Measurements from ENCODE around the gene LRP8.
"Not testable (repeated sequence)": the region's sequence is repeated elsewhere in the genome, so short reads cannot be mapped to it uniquely, and the experiment has no call there.

The LRP8 gene

DNA sequence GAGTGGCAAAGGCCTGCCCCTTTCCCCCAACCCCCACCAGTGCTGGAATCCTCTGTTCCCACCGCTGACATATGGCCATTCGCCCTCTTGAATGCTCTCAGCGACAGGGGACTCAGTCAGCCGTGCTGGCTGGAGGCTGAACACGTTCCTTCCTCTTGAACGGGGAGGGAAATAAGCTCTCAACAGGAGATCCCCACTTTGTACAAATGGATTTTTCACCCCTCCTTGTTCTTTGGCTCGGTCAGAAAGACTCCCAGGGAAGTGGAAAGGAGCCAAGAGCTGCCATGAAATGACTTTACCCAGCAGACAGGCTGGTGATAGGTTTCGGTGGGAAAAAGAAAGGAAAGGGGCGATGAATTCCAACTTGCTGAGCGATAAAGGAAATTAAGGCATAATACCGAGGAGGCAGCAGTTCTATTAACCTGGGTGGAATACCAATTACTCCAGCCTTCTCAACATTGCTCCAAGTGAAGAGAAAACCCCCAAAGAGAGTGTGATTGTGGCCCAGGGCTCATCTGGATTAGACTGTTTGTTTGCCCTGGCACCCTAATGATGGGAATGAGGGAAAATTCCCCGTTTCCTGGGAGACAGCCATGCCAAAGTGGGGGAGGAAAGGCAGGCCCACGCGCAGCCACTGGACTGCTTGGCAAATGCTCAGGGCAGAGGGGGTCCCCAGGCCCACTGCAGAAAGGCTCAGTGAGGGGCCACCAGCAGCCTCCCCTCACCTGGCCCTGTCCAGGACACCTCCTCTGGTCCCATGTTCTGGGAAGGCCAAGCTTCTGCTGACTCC is 23.9 kb downstream of the LRP8 start:
- DNase-seq, result no peak

DNA sequence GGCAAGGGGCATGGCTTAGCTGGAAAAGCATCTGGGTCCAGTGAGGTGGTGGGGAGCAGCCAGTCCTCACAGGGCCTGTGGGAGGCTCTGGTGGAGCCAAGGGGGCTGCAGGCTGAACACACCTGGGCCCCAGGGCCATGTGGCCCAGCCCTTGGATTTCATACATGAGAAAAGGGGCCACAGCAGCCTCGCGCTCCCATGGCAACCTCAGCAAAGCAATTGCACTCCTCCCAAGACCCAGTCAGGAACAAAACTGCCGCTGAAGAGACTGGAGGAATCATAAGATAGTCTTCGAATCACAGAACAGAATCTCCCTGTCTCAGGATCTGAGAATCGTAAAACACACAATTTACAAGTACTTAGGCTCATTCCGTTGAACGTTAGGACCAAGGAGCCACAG is 24.6 kb downstream of the LRP8 start:
- no peak for DNase-seq

DNA sequence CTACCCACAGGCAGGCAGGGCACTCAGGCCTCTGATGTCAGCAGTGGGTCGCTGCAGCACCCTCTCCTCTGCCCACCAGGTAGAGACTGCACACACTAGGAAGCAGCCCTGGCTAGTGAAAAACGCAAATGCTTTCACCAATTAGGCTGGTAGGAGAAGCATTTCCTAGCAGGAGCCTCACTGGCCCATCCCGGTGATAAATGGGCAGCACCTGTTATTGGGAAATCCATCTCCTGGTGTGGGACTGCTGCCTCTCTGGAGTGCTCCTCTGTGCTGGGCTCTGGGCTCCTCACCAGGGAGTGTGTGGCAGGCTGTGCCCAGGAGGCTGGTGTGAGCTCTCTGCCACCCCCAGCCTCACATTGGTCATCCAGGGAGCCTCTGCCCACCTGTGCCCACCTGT is 28.6 kb downstream of the LRP8 start:
- DNase-seq, result no peak

DNA sequence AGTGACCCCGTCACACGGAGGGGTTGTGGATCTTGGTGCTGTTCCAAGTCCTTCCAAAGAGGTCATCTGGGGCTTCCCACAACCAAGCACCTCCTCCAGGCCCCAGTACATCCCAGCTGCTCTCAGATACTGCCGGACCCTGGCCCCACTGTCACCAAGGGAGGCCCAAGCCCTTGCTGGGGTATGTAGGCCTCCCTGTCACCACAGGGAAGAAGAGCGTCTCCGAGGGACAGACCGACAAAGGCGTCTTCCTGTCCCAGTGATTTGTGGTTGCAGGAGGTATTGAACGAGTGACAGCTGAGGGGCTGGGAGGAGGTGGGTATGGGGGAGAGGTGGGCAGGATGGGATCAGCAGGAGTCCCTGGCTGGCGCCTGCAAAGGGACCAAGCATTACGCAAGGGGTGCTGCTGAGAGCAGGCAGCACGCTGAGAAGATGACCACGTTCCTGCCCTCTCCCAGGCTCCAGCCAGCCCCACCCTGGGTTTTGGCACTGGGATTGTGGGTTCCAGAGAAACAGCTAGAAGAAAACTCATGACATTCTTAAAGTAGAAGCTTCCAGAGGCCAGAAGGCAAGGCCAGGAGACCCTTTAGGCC is 29.7 kb downstream of the LRP8 start:
- no peak for DNase-seq

DNA sequence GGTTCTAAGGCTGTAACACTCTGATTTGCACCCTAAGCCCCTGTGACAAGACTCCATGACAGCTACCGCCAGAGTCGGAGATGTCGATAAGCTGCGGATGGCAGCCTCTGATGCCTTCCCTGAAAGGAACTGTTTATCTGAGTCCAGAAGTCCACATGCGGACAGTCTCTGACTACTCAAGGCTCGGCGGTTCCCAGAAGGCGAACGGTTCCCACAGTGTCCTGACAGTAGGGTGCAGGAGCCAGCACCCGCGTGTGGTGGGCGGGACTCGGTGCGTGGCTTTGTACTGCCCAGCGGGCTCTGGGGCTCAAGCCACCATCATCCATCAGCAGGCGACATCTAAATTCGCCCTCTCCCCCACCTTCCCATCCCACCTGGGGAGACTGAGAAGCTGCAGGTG is 30.7 kb downstream of the LRP8 start:
- no peak for DNase-seq

DNA sequence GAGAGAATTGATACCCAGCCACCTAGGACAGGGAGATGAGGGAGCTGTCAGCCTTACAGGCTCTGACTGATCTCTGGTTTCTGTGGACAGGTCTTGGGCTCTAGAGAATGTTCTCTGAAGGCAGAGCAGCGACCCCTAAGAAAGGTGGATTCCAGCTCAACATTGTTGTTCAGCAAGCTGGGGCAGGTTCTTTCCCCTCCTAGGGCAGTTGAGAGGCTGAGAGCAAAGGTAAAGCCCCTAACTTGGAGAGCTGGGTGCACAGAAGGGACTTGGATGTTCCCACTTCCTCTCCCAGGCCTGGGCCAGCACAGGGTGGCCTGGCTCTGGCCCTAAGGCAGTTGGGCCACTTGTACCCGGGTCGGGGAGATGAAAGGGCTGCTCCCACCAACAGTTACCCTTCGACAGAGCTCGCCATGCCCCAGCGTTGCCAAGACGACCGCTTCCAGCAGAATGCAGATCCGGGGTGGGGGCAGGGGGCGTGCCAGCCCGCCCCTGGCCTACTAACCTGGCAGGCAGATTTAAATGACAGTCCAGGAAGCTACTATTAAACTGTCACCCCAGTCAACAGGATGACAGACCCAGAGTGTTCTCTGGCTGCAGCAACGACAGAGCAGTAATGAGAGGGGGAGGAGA is 31.6 kb downstream of the LRP8 start:
- peak; percentile 61 for DNase-seq

DNA sequence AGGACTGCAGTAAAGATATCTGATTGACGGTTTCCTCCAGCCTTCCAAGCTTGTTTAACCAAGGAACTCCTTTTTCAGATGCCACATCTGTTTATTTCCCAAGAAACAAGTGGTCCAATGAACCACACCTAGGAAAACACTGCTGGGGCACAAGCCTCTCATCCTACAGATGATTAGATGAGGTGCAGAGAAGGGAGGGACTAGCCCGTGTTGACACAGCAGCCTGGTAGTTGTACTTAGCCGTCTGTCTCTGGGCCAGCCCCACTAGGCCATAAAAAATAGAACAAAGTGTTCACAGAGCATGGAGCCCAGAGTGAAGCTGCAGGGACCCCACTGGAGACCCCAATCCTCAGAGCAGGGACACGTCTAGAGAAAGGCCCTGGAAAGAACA is 32.1 kb downstream of the LRP8 start:
- DNase-seq, result peak; percentile 37

DNA sequence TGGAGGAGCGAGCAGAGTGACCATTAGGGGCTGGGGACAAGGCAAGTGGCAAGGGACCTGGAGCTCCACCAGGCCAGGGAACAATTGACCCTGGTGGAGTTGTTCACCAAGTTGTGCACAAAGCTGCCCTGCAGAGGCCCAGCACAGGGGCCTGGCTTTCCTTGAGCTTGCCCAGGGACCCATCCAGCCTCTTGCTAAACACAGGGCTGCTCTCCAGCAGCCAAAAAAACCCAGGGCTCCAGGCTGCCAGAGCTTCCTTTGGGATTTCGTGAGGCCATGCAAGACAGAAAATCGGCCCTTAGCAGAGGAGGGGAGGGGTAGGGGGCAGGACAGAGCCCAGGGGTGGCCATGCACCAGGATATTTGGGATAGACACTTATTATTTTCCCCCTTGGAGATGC is 32.6 kb downstream of the LRP8 start:
- peak; percentile 3 for DNase-seq

DNA sequence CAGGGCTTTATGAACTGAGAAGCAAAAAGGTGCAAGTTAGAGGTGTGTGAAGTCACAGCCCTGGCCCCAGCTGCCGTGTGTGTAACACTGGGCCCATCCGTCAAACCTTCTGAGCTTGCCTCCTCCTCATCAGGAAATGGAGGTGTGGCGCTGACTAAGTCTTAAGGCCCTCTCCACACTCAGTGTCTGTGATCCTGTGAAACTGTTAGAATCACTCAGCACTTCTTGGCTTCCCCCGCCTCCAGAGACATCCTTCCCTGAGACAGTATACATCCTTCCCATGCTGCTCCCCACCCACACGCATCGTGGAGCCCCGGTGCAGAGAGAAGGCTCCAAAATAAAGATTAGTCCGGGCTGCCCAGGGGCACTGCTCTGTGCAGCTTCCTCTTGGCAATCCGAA is 33.3 kb downstream of the LRP8 start:
- DNase-seq, result peak; percentile 18

DNA sequence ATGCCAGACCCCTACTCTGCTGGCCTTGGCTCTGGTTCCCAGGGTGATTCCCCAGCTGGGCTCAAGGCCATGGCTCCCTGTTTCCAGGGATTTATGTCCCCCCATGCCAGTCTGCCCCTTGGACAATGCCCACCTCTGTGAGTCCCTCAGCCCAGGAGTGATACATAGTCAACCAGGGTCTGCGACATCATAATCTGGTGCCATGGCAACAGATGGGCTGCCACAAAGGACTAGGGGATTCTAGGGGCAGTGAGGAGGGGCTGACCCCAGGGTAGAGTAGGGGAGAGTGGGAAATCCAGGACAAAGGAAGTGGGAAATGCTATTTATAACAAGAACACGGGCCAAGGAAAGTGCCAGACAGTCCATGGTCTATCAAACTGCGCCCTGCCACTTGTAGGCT is 33.8 kb downstream of the LRP8 start:
- no peak for DNase-seq

DNA sequence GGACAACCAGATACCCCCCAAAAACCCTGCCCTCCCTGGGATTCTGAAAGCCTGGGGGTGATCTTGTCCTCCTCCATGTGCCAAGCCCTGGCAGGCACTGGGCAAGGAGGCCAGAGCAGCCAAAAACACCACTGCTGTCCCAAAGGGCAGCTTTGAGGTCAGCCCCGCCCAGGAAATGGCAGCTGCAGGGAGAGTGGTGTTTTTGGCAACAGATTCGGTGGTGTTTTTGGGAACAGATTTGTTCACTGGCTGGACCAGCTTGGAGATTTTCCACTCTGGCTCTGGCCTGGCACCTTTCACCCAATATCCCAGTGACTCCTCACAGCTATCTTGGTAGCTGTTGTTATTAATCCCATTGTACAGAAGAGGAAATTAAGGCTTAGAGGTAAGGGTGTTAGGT is 34.7 kb downstream of the LRP8 start:
- no peak for DNase-seq

DNA sequence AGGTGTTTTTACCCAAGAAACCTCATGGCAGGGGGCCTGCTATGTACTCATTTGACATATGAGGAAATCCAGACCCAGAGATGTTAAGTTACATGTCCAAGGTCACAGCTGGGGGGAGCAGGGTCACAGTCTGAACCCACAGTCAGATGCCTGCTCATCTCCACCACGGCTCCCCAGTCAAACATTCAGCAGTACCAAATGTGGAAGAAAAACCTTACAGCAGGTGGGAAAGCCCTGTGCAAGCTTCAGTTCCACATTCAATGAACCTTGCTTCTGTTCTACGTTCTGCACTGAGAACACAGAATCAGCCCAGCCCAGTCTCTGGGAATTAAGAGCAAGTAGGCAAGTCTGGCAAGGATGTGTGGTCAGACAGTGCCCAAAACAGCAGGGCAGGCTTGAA is 35.2 kb downstream of the LRP8 start:
- DNase-seq, result no peak

DNA sequence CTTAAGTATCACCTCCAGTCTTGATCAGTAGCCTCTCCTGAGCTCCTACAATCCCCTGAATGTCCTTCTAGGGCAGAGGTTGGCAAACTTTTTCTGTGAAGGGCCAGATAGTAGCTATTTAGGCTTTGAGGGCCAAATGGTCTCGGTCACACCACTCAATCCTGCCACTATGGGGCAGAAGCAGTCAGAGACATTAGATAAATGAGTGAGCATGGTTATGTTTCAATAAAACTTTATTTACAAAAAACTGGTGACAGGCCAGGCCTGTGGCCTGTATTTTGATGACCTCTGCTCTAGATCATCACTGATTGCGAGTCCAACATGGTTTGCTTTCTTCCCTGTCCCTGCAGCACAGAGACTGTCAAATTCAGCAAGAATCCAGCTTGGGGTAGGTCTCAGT is 36.3 kb downstream of the LRP8 start:
- no peak for DNase-seq

DNA sequence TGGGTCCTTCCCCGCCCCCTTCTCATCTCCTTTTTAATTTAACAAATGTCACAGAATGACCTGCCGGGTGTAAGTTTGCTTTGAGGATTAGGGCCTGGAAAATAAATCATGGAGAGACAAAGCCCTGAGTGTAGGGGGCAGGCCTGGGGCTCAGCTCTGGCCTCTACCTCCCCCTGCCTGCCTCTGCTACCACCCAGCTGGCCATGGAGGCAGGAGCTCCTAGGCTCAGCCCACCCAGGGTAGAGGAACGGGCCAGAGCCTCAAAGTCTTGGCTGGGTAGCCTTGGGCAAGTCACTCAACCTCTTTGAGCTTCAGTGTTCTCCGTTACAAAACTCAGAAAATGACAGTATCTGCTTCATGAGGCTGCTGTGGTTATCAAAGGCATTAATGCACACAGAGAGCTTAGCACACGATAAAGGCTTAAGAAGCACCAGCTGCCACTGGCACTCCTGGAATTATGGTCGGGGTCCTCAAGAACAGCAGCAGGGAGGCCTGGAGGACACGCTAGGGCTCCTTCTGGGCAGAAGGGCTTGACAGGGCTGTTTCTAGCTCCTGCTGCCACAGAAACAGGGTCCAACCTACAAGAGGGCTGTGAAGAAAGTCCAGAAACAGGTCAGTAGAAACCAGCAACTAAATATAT is 39.0 kb downstream of the LRP8 start:
- DNase-seq, result no peak

DNA sequence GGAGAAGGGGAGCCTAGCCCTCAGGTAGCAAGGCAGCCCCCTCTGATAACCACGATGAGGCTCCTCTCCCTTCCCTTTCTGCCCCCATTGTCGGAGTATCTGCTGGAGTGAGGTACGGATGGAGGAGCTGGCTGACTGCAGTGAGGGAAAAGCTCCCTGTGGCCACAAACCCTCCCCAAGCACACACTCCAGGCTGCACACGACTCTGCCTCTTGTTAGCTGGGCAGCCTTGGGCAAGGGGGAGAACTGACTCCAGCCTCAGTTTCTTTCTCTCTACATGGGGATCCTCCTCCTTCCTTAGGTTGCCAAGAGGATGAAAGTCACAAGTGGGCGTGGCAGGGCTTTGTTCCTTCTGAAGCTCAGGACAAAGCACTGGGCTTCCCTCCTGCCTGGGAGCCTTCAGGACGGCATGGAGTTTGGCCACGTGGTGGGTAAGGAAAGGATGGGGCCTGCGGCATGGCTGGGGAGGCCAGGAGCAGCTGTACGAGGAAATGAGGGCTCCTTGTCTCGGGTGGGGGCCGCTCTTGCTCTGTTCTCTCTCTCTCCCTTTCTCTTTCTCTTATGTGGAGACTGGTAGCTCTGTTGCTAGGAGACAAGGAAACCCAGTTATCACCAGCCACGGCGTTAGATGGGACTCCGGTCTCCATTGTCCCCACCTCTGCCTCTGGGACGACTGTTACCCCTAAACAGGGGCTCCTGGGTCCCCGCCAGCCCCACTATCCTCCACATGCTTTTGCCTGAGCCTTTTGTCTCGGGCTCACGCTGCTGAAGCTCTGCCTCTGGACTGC is 39.7 kb downstream of the LRP8 start:
- peak; percentile 41 for DNase-seq

DNA sequence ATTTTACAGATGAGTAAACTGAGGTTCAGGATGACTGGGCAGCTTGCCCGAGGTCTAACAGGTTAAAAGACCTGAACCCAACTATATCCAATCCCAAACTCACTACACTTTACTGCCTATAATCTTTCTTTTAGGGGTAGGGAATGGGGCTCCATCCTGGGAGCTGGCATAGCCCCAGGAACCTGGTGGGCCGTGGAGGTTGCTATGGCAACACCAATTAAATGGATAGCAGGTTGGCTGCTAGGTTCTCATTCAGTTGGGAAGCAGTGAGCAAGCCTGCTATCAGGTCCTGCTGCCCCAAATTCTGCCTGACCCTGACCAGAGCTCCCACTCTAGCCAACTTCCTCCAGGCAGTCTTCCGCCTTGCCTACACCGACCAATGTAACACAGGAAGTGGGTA is 40.9 kb downstream of the LRP8 start:
- no peak for DNase-seq

DNA sequence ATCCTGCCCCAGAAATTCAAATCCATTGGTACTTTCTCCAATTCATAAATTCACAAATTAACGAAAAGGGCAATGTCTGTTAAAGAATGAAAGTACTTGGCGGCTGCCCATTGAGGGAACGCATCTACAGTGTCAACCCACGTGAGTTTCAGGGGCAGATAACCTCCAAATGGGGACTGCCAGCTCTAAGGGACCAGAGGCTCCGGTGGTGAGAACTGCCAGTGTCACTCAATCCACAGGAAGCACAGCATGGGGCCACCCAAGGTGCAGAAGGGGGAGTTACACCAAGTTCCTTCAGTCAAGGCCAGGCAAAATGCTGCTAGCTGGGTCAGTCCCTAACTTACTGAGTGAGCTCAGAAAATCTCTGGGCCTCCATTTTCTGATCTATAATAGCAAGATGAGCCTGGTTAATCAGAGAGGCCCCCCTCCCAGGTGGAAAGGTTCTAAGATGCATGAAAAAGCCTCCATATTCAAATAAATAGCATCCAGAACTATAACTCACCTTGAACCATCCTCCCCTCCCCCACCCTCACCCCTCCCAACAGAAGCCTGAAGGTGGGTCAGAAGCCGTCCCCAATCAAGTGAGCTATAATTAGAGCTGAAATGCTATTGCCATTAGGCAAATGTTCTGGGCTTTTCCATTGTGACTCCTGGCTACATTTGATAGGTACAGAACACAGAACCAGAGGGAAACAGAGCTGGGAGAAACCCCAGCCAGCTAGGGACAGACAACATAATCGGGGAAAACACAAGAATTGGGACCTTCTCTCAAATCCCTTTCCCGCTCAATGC is 41.7 kb downstream of the LRP8 start:
- no peak for DNase-seq

DNA sequence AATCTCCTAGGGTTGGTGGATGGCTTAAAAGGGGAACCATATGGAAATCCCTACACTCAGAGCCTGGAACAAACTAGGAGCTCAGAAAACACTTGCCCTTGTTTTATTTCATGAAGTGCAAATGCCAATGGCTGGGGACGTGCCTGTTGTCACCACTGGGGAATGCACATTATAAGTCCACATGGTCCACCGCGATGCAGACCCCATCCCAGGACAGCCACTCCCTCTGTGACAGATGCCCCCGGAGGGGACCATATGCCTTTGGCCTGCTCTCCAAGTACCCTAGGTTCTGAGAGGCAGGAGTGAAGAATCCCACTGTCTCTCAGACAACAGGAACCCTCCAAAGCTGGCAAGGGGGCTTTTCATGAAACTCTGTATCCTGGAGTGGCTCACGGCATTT is 42.3 kb downstream of the LRP8 start:
- DNase-seq, result no peak

DNA sequence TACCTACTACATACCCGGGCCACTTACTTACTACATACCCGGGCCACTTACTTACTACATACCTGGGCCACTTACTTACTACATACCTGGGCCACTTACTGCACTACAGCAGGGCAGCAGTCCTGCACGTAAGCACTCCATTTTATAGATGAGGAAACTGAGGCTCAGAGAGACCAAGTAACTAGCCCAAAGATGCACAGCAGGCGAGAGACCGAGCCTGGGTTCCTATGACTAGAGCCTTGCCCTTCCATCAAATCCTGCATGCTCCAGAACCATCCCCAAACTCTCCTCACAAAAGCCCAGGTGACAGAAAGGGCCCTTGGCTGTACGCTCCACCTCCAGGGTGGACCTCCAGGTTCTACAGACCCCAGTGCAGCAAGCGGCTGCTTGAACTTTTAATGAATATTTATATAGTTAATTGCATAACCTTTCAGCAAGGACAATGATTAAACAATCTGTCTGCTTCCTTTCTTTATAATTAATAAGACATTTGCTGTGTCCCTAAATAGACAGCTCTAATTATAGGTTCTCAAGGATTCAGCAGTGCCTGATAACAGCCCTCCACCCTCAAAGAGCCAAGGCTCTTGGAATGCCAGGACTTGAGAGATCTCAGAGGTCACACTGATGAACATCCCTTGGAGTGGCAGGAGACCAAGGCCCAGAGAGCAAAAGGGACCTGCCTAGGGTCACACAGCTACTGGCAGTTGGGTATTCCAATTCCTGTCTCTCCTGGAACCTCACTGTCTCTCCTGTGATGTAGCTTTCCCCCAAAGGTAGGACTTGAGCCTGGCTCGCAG is 43.4 kb downstream of the LRP8 start:
- DNase-seq, result no peak

DNA sequence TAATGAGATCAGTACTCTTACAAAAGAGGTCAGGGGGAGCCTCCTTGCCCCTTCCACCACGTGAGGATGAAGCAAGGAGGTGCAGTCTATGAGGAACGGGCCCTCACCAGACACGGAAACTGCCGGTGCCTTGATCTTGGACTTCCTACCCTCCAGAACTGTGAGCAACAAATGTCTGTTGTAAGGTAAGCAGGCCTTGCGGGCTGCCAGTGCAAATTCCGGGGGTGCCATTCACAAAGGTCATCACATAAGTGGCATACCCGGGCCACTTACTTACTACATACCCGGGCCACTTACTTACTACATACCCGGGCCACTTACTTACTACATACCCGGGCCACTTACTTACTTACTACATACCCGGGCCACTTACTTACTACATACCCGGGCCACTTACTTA is 44.7 kb downstream of the LRP8 start:
- DNase-seq, result not testable (repeated sequence)

DNA sequence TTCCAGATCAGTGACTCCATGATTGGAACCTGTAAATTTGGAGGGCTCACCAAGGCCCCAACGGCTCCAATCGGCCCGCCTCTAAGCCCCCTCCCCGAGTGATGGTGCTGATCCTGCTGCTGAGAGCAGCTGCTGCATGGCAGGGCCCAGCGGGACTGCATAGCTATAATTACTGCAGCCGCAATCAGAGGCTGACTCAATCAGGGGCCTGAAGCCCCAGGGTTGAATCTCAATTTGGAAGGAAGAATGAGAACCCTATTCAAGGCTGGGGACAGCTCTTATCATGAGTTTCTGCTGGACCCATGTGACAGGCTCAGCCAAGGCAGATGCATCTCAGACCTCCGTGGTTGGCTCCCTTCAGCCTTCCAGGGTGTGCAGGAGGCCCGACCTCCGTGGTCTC is 46.7 kb downstream of the LRP8 start:
- no peak for DNase-seq

Data from right kidney (tissue), 1 donor.